Measurements from ENCODE around the gene IMMP1L. TPM values are rescaled to one million over a fixed set of nuclear protein-coding genes. Genes with fewer than 3 reads are reported as not detected.

Gene IMMP1L
- total RNA-seq, 1 experiment from 2014 or later = 31.4 TPM

DNA sequence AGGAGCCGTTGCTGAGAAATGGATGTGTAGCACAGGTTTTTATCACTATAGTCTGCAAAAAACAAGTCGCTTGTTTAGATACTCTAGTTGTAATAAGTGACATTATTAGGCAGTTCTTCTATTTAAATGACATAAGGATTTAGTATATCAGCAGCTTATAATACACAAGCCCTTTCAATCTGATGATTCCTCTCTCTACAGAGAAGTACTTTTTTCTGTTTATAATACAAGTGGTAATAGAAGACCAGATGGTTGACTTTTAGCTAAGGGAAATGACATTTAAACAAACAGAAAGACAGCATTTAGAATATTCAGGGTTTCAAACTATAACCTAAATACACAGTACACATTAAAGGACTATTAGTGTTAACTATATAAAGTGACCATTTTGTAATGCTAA, 60.4 kb downstream of the IMMP1L start:
- no peak overlapping the region for H2AFZ ChIP-seq (ENCODE audit: low read length)
- TF ChIP-seq EZH2 (IDR thresholded peaks at IDR 0.05; ENCODE audit: low read length, unreplicated experiment) = no peak
- no peak for TF ChIP-seq EZH2phosphoT487 (IDR thresholded peaks at IDR 0.05; ENCODE audit: borderline replicate concordance, low read length)
- TF ChIP-seq, protein P1, sequence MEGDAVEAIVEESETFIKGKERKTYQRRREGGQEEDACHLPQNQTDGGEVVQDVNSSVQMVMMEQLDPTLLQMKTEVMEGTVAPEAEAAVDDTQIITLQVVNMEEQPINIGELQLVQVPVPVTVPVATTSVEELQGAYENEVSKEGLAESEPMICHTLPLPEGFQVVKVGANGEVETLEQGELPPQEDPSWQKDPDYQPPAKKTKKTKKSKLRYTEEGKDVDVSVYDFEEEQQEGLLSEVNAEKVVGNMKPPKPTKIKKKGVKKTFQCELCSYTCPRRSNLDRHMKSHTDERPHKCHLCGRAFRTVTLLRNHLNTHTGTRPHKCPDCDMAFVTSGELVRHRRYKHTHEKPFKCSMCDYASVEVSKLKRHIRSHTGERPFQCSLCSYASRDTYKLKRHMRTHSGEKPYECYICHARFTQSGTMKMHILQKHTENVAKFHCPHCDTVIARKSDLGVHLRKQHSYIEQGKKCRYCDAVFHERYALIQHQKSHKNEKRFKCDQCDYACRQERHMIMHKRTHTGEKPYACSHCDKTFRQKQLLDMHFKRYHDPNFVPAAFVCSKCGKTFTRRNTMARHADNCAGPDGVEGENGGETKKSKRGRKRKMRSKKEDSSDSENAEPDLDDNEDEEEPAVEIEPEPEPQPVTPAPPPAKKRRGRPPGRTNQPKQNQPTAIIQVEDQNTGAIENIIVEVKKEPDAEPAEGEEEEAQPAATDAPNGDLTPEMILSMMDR (conservative IDR thresholded peaks at IDR 0.05; ENCODE audit: low read depth, low read length) = no peak
- ATAC-seq = no peak
- H3K79me2 ChIP-seq (ENCODE audit: low read length) = no peaks in the 10 kb centered on the region
- H3K4me2 ChIP-seq (ENCODE audit: low read length) = no peak overlapping the region
- no peak overlapping the region for H3K4me3 ChIP-seq (ENCODE audit: low read length)
- H3K9ac ChIP-seq (ENCODE audit: low read length) = no peak overlapping the region
- DNase-seq = no peak
- CTCF ChIA-PET = no interaction called here
- intact Hi-C loops (cut with micrococcal nuclease) = no loop called here
- 0 out of 2 replicates have a peak, but pooled peaks cover 7% of the 10 kb centered on the region for H3K36me3 ChIP-seq (ENCODE audit: low read depth, low read length)
- no peaks in the 10 kb centered on the region for H4K20me1 ChIP-seq (ENCODE audit: low read length)
- no peak overlapping the region for H3K27ac ChIP-seq (ENCODE audit: low read length)
- H3K9me2 ChIP-seq (replicated peaks; ENCODE audit: low read length) = no peaks in the 10 kb centered on the region
- no peaks in the 10 kb centered on the region for H3K4me1 ChIP-seq (ENCODE audit: insufficient read depth, low read length)
- H3K9me3 ChIP-seq (ENCODE audit: low read length) = no peaks in the 10 kb centered on the region
- no peaks in the 10 kb centered on the region for H3F3A ChIP-seq (ENCODE audit: low read length, unreplicated experiment)
- no peaks in the 10 kb centered on the region for H3K27me3 ChIP-seq (ENCODE audit: low read length)
- BruUV-seq (replicated peaks) = no TSS peak
- POLR2A ChIA-PET (ENCODE audit: unreplicated experiment) = no interaction called here

DNA sequence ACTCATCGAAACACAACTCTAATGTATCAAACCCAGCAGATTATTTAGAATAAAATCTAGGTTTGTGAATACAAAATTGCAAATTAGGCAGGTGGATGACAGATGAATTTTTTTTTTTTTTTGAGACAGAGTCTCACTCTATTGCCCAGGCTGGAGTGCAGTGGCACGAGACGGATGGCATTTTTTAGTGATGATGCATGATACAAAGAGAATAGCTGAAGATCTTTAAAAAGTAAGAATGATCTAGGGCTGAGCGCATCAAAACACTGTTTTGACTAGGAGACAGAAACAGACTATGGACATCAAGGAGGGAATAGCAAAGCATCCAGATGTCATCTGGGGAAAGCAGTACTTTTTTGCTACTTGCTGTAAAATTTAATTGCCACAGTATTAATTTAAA, 63.8 kb downstream of the IMMP1L start:
- Histone ChIP-seq H3K4me2 (ENCODE audit: low read length) (no peak overlapping the region), H3K9me3 (ENCODE audit: low read length) (no peaks in the 10 kb centered on the region), H2AFZ (ENCODE audit: low read length) (no peak overlapping the region), H3K79me2 (ENCODE audit: low read length) (no peaks in the 10 kb centered on the region), H4K20me1 (ENCODE audit: low read length) (no peaks in the 10 kb centered on the region), H3K4me1 (ENCODE audit: insufficient read depth, low read length) (peaks cover 13% of the 10 kb centered on the region), H3K27me3 (ENCODE audit: low read length) (no peaks in the 10 kb centered on the region), H3K27ac (ENCODE audit: low read length) (no peak overlapping the region), H3K9me2 (replicated peaks; ENCODE audit: low read length) (no peaks in the 10 kb centered on the region), H3K9ac (ENCODE audit: low read length) (no peak overlapping the region), H3K36me3 (ENCODE audit: low read depth, low read length) (no peaks in the 10 kb centered on the region), H3K4me3 (ENCODE audit: low read length) (no peak overlapping the region), H3F3A (ENCODE audit: low read length, unreplicated experiment) (no peaks in the 10 kb centered on the region)
- TF ChIP-seq, protein P1 (conservative IDR thresholded peaks at IDR 0.05; ENCODE audit: low read depth, low read length) = no peak
- no peak for TF ChIP-seq EZH2 (IDR thresholded peaks at IDR 0.05; ENCODE audit: low read length, unreplicated experiment)
- TF ChIP-seq EZH2phosphoT487 (IDR thresholded peaks at IDR 0.05; ENCODE audit: borderline replicate concordance, low read length) = no peak
- intact Hi-C loops (cut with micrococcal nuclease) = no loop called here
- ChIA-PET POLR2A (ENCODE audit: unreplicated experiment) (no interaction called here), CTCF (no interaction called here)
- BruUV-seq (replicated peaks) = no TSS peak
- DNase-seq (peak; percentile 8), ATAC-seq (no peak)

DNA sequence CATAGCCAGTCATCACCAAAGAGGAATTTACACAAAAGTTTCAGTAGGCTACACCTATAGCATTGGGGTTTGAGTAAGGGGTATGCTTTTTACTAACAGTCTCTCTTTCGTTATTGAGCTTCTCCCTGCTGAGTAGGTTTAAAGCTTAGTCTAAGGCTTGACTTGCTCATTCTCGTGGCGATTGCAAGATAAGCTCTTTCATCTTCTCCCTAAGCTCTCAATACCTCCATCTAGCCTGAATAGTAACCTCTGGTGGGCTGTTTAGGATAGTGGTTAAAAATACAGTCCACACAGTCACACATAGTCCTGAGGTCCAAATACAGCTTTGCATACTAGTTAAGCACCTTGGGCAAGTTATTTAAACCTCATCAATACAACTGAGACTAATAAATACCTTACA, 65.6 kb downstream of the IMMP1L start:
- POLR2A ChIA-PET (ENCODE audit: unreplicated experiment) = no interaction called here
- Histone ChIP-seq H3K4me2 (ENCODE audit: low read length) (no peak overlapping the region), H3K27me3 (ENCODE audit: low read length) (no peaks in the 10 kb centered on the region), H2AFZ (ENCODE audit: low read length) (no peak overlapping the region), H3K9me3 (ENCODE audit: low read length) (no peaks in the 10 kb centered on the region), H3K36me3 (ENCODE audit: low read depth, low read length) (no peaks in the 10 kb centered on the region), H3K4me3 (ENCODE audit: low read length) (no peak overlapping the region), H3K79me2 (ENCODE audit: low read length) (no peaks in the 10 kb centered on the region), H3K9me2 (replicated peaks; ENCODE audit: low read length) (no peaks in the 10 kb centered on the region), H3K4me1 (ENCODE audit: insufficient read depth, low read length) (peaks cover 13% of the 10 kb centered on the region), H3K27ac (ENCODE audit: low read length) (no peak overlapping the region), H4K20me1 (ENCODE audit: low read length) (no peaks in the 10 kb centered on the region), H3F3A (ENCODE audit: low read length, unreplicated experiment) (no peaks in the 10 kb centered on the region), H3K9ac (ENCODE audit: low read length) (no peak overlapping the region)
- no peak for DNase-seq
- TF ChIP-seq EZH2phosphoT487 (IDR thresholded peaks at IDR 0.05; ENCODE audit: borderline replicate concordance, low read length) (no peak), EZH2 (IDR thresholded peaks at IDR 0.05; ENCODE audit: low read length, unreplicated experiment) (no peak)
- TF ChIP-seq, protein P1 (conservative IDR thresholded peaks at IDR 0.05; ENCODE audit: low read depth, low read length) = no peak
- no TSS peak for BruUV-seq (replicated peaks)
- intact Hi-C loops (cut with micrococcal nuclease) = no loop called here
- ATAC-seq = no peak
- CTCF ChIA-PET = no interaction called here
